NT2/D1 (cell line): ENCODE data around the gene CXorf65.
A peak's percentile ranks its signal among the peaks of the same experiment; 100 is the strongest.

Experiments used
- SUZ12 ChIP-seq: IDR thresholded peaks from 2 replicates; pipeline ENCODE4 v1.6.1; 2011; ENCODE audit not compliant: insufficient read length, insufficient read depth; ENCODE audit errors: extremely low read depth
- YY1 ChIP-seq: IDR thresholded peaks from 2 replicates; pipeline ENCODE4 v1.6.1; 2011; ENCODE audit not compliant: insufficient read length, insufficient read depth
- ZNF274 ChIP-seq: IDR thresholded peaks from 2 replicates; pipeline ENCODE4 v1.6.1; 2011; ENCODE audit warnings: mild to moderate bottlenecking, low read depth, low read length

DNA sequence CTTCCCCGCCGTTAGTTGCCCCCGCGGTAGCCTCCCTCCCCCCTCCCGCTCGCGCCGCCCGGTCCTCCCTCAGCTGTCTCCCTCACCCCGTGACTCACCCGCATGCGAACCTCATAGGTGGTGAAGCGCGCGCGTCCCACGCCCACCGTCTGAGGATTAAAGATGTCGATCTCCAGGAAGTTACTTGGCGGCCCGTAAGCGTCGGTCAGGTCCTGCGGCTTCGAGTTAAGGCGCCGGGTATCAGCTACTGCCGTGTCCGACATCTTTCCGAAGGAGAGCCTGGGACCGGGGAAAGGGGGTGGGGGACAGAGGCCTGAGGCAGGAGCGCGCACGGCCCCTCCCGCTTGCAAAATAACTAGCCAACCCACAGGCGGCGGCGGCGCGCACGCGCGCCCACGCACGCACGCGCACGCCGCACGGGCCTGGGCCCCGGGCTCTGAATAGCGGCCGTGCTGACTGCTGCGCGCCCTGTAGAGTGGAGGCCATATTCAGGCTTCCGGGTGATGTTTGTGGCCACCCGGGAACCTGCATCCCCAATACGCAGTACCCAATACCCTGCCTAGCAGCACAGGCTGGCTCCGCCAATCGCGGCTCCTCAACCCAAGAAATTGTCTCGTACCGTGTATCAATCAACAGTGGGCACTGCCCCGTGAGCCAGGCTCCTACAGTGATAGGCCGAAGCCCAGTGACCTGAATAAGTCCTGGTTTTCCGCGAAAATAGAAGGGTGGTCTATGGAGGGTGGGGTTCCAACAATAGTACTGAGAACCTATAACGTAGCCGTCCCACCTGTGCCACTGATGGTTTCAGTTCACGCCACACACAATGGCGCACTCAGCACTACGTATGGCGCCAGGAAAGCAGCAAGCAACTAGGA lies 38.3 kb downstream of the CXorf65 start, which contains the start of gene SNX12:
- TF ChIP-seq ZNF274 = no peak
- TF ChIP-seq YY1 = peak; percentile 38
- no peak for TF ChIP-seq SUZ12
